GM12878 (cell line): Measurements from ENCODE around the gene CSF2. TPM values are rescaled to one million over a fixed set of nuclear protein-coding genes. Genes with fewer than 3 reads are reported as not detected.

Experiments
- ATAC-seq: fragments of 200-7000 bp; cut with Tn5 transposase; 3 replicates; pipeline ENCODE4 v1.9.1; 2020; ENCODE audit warnings: mild to moderate bottlenecking, moderate library complexity
- BruUV-seq: library from RNA; stranded (reverse); fragments of 400-500 nt; replicated peaks from 2 replicates; lab custom pipeline; 2021; lab: Mats Ljungman, UMichigan
- CTCF ChIA-PET: fragments of 300-600 bp; sonication (Branson Sonifier 250); formaldehyde crosslinking; extraction: SDS; loops from one replicate; lab custom pipeline; 2021; ENCODE audit warnings: inconsistent platforms; lab: Yijun Ruan, JAX
- POLR2A ChIA-PET: fragments of 350-600 bp; formaldehyde crosslinking; extraction: SDS; loops from one replicate; lab custom pipeline; 2021; ENCODE audit warnings: inconsistent platforms; lab: Charles Lee
- RAD21 ChIA-PET: fragments of 300-600 bp; sonication (Branson Sonifier 250); formaldehyde crosslinking; loops from one replicate; lab custom pipeline; 2023; ENCODE audit warnings: antibody characterized with exemption; ENCODE audit not compliant: unreplicated experiment; lab: Charles Lee
- SMC1A ChIA-PET: fragments of 300-600 bp; sonication (Branson Sonifier 250); formaldehyde crosslinking; loops from one replicate; lab custom pipeline; 2023; ENCODE audit not compliant: unreplicated experiment, uncharacterized antibody; lab: Charles Lee
- DNase-seq: peaks from one replicate; pipeline ENCODE4 v3.0.0-alpha.2; 2011; ENCODE audit warnings: low read depth, low spot score
- FAIRE-seq: peaks from 3 replicates; lab custom pipeline; 2011; peaks lifted over from hg19 to GRCh38; lab: Jason Lieb, UNC
- H2AFZ ChIP-seq: 2 replicates; pipeline ENCODE4 v1.6.0; 2011; ENCODE audit warnings: low read depth, low read length, control low read depth; ENCODE audit not compliant: control insufficient read depth
- H3K27ac ChIP-seq: 2 replicates; pipeline ENCODE4 v1.5.1; 2011; ENCODE audit warnings: control low read depth; ENCODE audit not compliant: control insufficient read depth, insufficient read depth
- H3K27me3 ChIP-seq, 2 experiments: replicated peaks in 1 of 2; 2 replicates each; pipeline versions ENCODE4 v1.6.0 to v1.6.1; 2011; ENCODE audit warnings: low read length in 1 of 2; ENCODE audit not compliant: control insufficient read depth in 2 of 2, insufficient read depth in 2 of 2
- H3K36me3 ChIP-seq, 2 experiments: 2 replicates each; pipeline ENCODE4 v1.5.1; 2011; ENCODE audit warnings: low read length in 1 of 2; ENCODE audit not compliant: control insufficient read depth in 2 of 2, insufficient read depth in 2 of 2
- H3K4me1 ChIP-seq: 2 replicates; pipeline ENCODE4 v1.6.1; 2011; ENCODE audit warnings: mild to moderate bottlenecking, low read length, moderate library complexity, mixed read lengths; ENCODE audit not compliant: control insufficient read depth, insufficient read depth
- H3K4me2 ChIP-seq: 2 replicates; pipeline ENCODE4 v1.6.0; 2011; ENCODE audit warnings: control low read depth; ENCODE audit not compliant: control insufficient read depth, insufficient read depth
- H3K4me3 ChIP-seq: fragments of 200-600 bp; sonication (generic); 2 replicates; pipeline ENCODE4 v1.5.1; 2016
- H3K79me2 ChIP-seq: 2 replicates; pipeline ENCODE4 v1.6.0; 2011; ENCODE audit warnings: low read length; ENCODE audit not compliant: control insufficient read depth, insufficient read depth
- H3K9ac ChIP-seq: 2 replicates; pipeline ENCODE4 v1.8.0; 2011; ENCODE audit warnings: low read length, control low read depth, mixed read lengths; ENCODE audit not compliant: control insufficient read depth, insufficient read depth
- H3K9me3 ChIP-seq: replicated peaks from 3 replicates; pipeline ENCODE4 v1.5.1; 2011; ENCODE audit warnings: mild to moderate bottlenecking, low read length; ENCODE audit not compliant: control insufficient read depth, insufficient read depth
- H4K20me1 ChIP-seq: 2 replicates; pipeline ENCODE4 v1.6.0; 2011; ENCODE audit not compliant: control insufficient read depth, insufficient read depth
- BCL11A ChIP-seq: IDR thresholded peaks from 2 replicates; pipeline ENCODE4 v1.6.1; 2011; ENCODE audit warnings: low read depth, low read length
- DPF2 ChIP-seq: fragments of 450-650 bp; IDR thresholded peaks from 2 replicates; pipeline ENCODE4 v1.6.1; 2017; ENCODE audit warnings: mild to moderate bottlenecking
- EGR1 ChIP-seq, 2 experiments: IDR thresholded peaks; 1 replicate in 1 of 2; 2 replicates in 1 of 2; pipeline ENCODE4 v1.6.1; 2011 to 2012; ENCODE audit warnings: low read depth in 2 of 2, low read length in 2 of 2, borderline replicate concordance in 1 of 2, mild to moderate bottlenecking in 1 of 2, moderate library complexity in 1 of 2
- LARP7 ChIP-seq: fragments of 450-650 bp; IDR thresholded peaks from 2 replicates; pipeline ENCODE4 v1.6.1; 2017; ENCODE audit warnings: mild to moderate bottlenecking
- MEF2A ChIP-seq: IDR thresholded peaks from 2 replicates; pipeline ENCODE4 v1.6.1; 2011; ENCODE audit warnings: low read depth, mild to moderate bottlenecking, low read length, moderate library complexity; ENCODE audit not compliant: insufficient read depth
- MTA3 ChIP-seq: IDR thresholded peaks from 2 replicates; pipeline ENCODE4 v1.6.1; 2012; ENCODE audit warnings: low read length, inconsistent platforms, borderline replicate concordance
- MYC ChIP-seq: IDR thresholded peaks from 2 replicates; pipeline ENCODE4 v1.6.1; 2011; ENCODE audit warnings: mild to moderate bottlenecking, low read length, moderate library complexity, inconsistent platforms; ENCODE audit not compliant: insufficient read depth, insufficient replicate concordance, insufficient read length, severe bottlenecking
- NFYA ChIP-seq: IDR thresholded peaks from 2 replicates; pipeline ENCODE4 v1.6.1; 2011; ENCODE audit warnings: low read depth, mild to moderate bottlenecking, low read length, improper control_type of control experiment, borderline replicate concordance
- POLR2A ChIP-seq: IDR thresholded peaks from 2 replicates; pipeline ENCODE4 v1.6.1; 2011; ENCODE audit warnings: low read depth, mild to moderate bottlenecking, low read length
- RUNX3 ChIP-seq: IDR thresholded peaks from 2 replicates; pipeline ENCODE4 v1.6.1; 2012; ENCODE audit warnings: low read length, inconsistent platforms
- SMARCA5 ChIP-seq: fragments of 450-650 bp; IDR thresholded peaks from 2 replicates; pipeline ENCODE4 v1.6.1; 2017; ENCODE audit warnings: mild to moderate bottlenecking
- SRF ChIP-seq, 2 experiments: IDR thresholded peaks; 2 replicates each; pipeline ENCODE4 v1.6.1; 2011; ENCODE audit warnings: low read depth in 2 of 2, low read length in 2 of 2, mild to moderate bottlenecking in 1 of 2, moderate library complexity in 1 of 2
- TCF7 ChIP-seq: IDR thresholded peaks from 2 replicates; pipeline ENCODE4 v1.6.1; 2014; ENCODE audit warnings: antibody characterized with exemption, borderline replicate concordance
- YBX1 ChIP-seq: fragments of 450-650 bp; IDR thresholded peaks from 2 replicates; pipeline ENCODE4 v1.6.1; 2016; ENCODE audit warnings: antibody characterized with exemption
- YY1 ChIP-seq: IDR thresholded peaks from 2 replicates; pipeline ENCODE4 v1.6.1; 2011; ENCODE audit warnings: low read depth, mild to moderate bottlenecking, low read length
- WGBS: methylation state at CpG from one replicate; pipeline ENCODE4 v1.1.6; 2016; ENCODE audit warnings: low lambda C conversion rate; ENCODE audit not compliant: insufficient replicate concordance, insufficient coverage; ENCODE audit errors: missing lambda C conversion rate; 5-methylcytosine and 5-hydroxymethylcytosine counted together
- in situ Hi-C: fragments of 300-500 bp; cut with MboI; formaldehyde crosslinking; loops from 9 replicates; pipeline ENCODE4 v1.14.3; 2018; ENCODE audit warnings: mixed read lengths
- intact Hi-C: fragments of 100-400 bp; cut with micrococcal nuclease; formaldehyde crosslinking; loops from one replicate; pipeline ENCODE4 v1.14.2; 2022; ENCODE audit not compliant: unreplicated experiment
- polyA plus RNA-seq, 11 experiments: library from polyadenylated mRNA; depleted of rRNA in 4 of 11; unstranded in 6 of 11; stranded (reverse) in 5 of 11; fragments of >200 nt; fragmentation: Nextera tagmentation in 4 of 11; fragmentation: Illumina TruSeq in 1 of 11; extraction: Ambion mirVana in 4 of 11; extraction: Trizol in 1 of 11; gene quantifications; 1 replicate in 1 of 11; 2 replicates in 10 of 11; pipeline versions ENCODE4 v1.2.1 to v1.2.3, GENCODE V29; 2011 to 2016; ENCODE audit warnings: inconsistent platforms in 2 of 11, missing spikeins in 2 of 11, low read depth in 1 of 11
- total RNA-seq, 4 experiments: library from RNA; depleted of rRNA in 3 of 4; stranded (reverse); fragments of >200 nt in 3 of 4; fragmentation: Illumina TruSeq in 1 of 4; extraction: Trizol in 1 of 4; gene quantifications; 2 replicates each; pipeline versions ENCODE4 v1.2.1 to v1.2.3, GENCODE V29; 2013 to 2021
- TF ChIP-seq, protein P1 (sequence below): fragments of 450-650 bp; IDR thresholded peaks from 2 replicates; pipeline ENCODE4 v1.6.1; 2017; ENCODE audit warnings: mild to moderate bottlenecking, low read depth, inconsistent platforms; ENCODE audit not compliant: poor library complexity, severe bottlenecking
- TF ChIP-seq, protein P2 (sequence below): fragments of 450-650 bp; IDR thresholded peaks from 2 replicates; pipeline ENCODE4 v1.6.1; 2017; ENCODE audit warnings: mild to moderate bottlenecking

The CSF2 gene
- total and polyA plus RNA-seq, 10 of the 15 experiments (the other 5 are each of a cell fraction or from before 2014, with no cell fraction given): 0.15 to 2.0 (median 0.69) TPM; not detected in 2

DNA sequence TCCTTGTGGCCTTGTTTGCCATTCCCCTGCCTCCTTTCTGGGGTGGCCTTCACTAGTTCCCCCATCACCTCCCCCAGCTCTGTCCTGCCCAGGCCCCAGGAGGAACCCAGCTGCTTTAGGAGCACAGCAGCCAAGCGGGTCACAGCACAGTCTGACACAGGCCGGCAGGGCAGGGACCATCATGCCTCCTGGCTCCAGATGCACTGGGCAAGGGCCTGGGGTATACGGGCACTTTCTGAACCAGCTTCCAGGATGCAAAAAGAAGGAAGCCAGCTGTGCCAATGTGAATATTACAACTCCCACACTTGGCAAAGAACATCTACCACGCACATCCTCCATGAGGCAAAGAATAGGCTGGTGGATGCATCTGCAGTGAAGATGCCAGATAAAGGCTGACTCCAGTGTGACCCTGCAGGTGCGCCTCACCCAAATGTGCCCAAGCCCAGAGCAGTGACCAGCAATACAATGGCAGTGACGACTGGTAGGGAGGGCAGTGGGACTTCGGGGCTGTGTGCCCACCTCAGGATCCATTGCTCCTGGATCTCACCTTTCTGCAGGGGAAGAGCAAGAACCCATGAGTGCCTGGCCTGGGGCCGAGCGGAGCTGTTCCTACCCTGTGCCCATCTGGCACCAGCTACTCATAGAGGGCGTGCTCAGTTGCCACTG lies 19.4 kb upstream of the CSF2 start:
- no peaks in the 10 kb centered on the region for H3K9me3 ChIP-seq
- H3K4me3 ChIP-seq: no peak overlapping the region
- TF ChIP-seq TCF7 (no peak), NFYA (no peak), DPF2 (no peak), SMARCA5 (no peak), EGR1 (IDR thresholded peaks at IDR 0.05; ENCODE audit: borderline replicate concordance in 1 of 2, low read depth in 2 of 2, low read length in 2 of 2) (no peak), MEF2A (no peak), YY1 (no peak), BCL11A (no peak), LARP7 (no peak), YBX1 (no peak), RUNX3 (no peak), POLR2A (no peak), MYC (no peak), MTA3 (no peak), SRF (IDR thresholded peaks at IDR 0.05; ENCODE audit: low read depth in 2 of 2, low read length in 2 of 2) (no peak)
- TF ChIP-seq, protein P1, sequence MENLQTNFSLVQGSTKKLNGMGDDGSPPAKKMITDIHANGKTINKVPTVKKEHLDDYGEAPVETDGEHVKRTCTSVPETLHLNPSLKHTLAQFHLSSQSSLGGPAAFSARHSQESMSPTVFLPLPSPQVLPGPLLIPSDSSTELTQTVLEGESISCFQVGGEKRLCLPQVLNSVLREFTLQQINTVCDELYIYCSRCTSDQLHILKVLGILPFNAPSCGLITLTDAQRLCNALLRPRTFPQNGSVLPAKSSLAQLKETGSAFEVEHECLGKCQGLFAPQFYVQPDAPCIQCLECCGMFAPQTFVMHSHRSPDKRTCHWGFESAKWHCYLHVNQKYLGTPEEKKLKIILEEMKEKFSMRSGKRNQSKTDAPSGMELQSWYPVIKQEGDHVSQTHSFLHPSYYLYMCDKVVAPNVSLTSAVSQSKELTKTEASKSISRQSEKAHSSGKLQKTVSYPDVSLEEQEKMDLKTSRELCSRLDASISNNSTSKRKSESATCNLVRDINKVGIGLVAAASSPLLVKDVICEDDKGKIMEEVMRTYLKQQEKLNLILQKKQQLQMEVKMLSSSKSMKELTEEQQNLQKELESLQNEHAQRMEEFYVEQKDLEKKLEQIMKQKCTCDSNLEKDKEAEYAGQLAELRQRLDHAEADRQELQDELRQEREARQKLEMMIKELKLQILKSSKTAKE: no peak
- TF ChIP-seq, protein P2, sequence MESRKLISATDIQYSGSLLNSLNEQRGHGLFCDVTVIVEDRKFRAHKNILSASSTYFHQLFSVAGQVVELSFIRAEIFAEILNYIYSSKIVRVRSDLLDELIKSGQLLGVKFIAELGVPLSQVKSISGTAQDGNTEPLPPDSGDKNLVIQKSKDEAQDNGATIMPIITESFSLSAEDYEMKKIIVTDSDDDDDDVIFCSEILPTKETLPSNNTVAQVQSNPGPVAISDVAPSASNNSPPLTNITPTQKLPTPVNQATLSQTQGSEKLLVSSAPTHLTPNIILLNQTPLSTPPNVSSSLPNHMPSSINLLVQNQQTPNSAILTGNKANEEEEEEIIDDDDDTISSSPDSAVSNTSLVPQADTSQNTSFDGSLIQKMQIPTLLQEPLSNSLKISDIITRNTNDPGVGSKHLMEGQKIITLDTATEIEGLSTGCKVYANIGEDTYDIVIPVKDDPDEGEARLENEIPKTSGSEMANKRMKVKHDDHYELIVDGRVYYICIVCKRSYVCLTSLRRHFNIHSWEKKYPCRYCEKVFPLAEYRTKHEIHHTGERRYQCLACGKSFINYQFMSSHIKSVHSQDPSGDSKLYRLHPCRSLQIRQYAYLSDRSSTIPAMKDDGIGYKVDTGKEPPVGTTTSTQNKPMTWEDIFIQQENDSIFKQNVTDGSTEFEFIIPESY: no peak
- no peaks in the 10 kb centered on the region for H4K20me1 ChIP-seq
- H3K4me1 ChIP-seq: no peaks in the 10 kb centered on the region
- H3K79me2 ChIP-seq: no peaks in the 10 kb centered on the region
- H3K4me2 ChIP-seq: no peak overlapping the region
- in situ Hi-C loops (no loop called here), intact Hi-C loops (no loop called here)
- ChIA-PET POLR2A (no interaction called here), CTCF (interaction anchor here (3.4 kb wide), 1 partner anchor 9 kb away, joined by 15 read pairs; no protein-coding TSS in a partner anchor), RAD21 (interaction anchor here (1.8 kb wide), 1 partner anchor 9 kb away, joined by 3 read pairs; no protein-coding TSS in a partner anchor), SMC1A (interaction anchor here (1.1 kb wide), 1 partner anchor 26 kb away, joined by 3 read pairs; no protein-coding TSS in a partner anchor)
- no peak overlapping the region for H3K9ac ChIP-seq
- DNase-seq (no peak), ATAC-seq (no peak), FAIRE-seq (no peak)
- H3K36me3 ChIP-seq: no peaks in the 10 kb centered on the region
- 36% methylated on average over 10 of the region's 10 CpGs for WGBS
- no peak overlapping the region for H3K27ac ChIP-seq
- peaks cover 0 to 5% of the 10 kb centered on the region in 2 experiments; a peak in 3 of 4 replicates for H3K27me3 ChIP-seq
- H2AFZ ChIP-seq: no peak overlapping the region
- no TSS peak for BruUV-seq
